Transverse colon (tissue), 4 donors: ENCODE results near the gene SLC19A1. TPM values are rescaled to one million over a fixed set of nuclear protein-coding genes. Genes with fewer than 3 reads are reported as not detected.

Source experiments
- DNase-seq: peaks from one replicate; pipeline ENCODE4 v3.0.0-alpha.2; 2019
- H3K27ac ChIP-seq, 4 donors: fragments of 200-600 bp; sonication (generic); 2 replicates each; pipeline ENCODE4 v1.5.1; 2016 to 2018; ENCODE audit warnings: inconsistent platforms in 4 of 4
- H3K27me3 ChIP-seq: fragments of 200-600 bp; sonication (generic); 2 replicates; pipeline ENCODE4 v1.5.1; 2017; ENCODE audit warnings: inconsistent platforms
- H3K36me3 ChIP-seq, 4 donors: fragments of 200-600 bp; sonication (generic); 2 replicates each; pipeline ENCODE4 v1.5.1; 2017 to 2019; ENCODE audit warnings: inconsistent platforms in 4 of 4
- H3K4me1 ChIP-seq, 4 donors: fragments of 200-600 bp; sonication (generic); 2 replicates each; pipeline ENCODE4 v1.5.1; 2017 to 2020; ENCODE audit warnings: inconsistent platforms in 4 of 4
- H3K4me3 ChIP-seq, 4 donors: fragments of 200-600 bp; sonication (generic); 1 replicate in 1 of 4; 2 replicates in 3 of 4; pipeline versions ENCODE4 v1.5.1 to v1.6.1; 2017 to 2019; ENCODE audit warnings: inconsistent platforms in 4 of 4
- H3K9me3 ChIP-seq, 2 donors: fragments of 200-600 bp; sonication (generic); 2 replicates each; pipeline ENCODE4 v1.5.1; 2017 to 2019; ENCODE audit warnings: inconsistent platforms in 2 of 2
- CTCF ChIP-seq, 5 experiments: fragments of 200-600 bp in 3 of 5; fragments of 450-650 bp in 2 of 5; sonication (generic) in 3 of 5; IDR thresholded peaks; 1 replicate in 2 of 5; 2 replicates in 3 of 5; pipeline ENCODE4 v1.5.1; 2016 to 2017; ENCODE audit warnings: antibody characterized with exemption in 5 of 5, inconsistent platforms in 3 of 5, mild to moderate bottlenecking in 2 of 5, moderate library complexity in 1 of 5
- EP300 ChIP-seq: sonication (generic); formaldehyde crosslinking; IDR thresholded peaks from one replicate; pipeline ENCODE4 v1.6.1; 2017; ENCODE audit warnings: antibody characterized with exemption, low read depth
- POLR2A ChIP-seq: fragments of 450-650 bp; IDR thresholded peaks from one replicate; pipeline ENCODE4 v1.6.1; 2016; ENCODE audit warnings: antibody characterized with exemption, mild to moderate bottlenecking, moderate library complexity
- POLR2AphosphoS5 ChIP-seq, 3 donors: sonication (generic); formaldehyde crosslinking; IDR thresholded peaks; one replicate each; pipeline ENCODE4 v1.6.1; 2016; ENCODE audit warnings: antibody characterized with exemption in 3 of 3
- WGBS, 2 donors: methylation state at CpG; one replicate each; pipeline ENCODE4 v1.1.5; 2018; ENCODE audit warnings: low coverage in 1 of 2; 5-methylcytosine and 5-hydroxymethylcytosine counted together
- in situ Hi-C, 4 donors: fragments of 200-750 bp; cut with MboI; loops; one replicate each; pipeline versions ENCODE4 v1.15.0 to v1.15.1; 2017; ENCODE audit warnings: low sequenced_read_pairs in 3 of 4, low pct_ligation_motif_present in 1 of 4, low pct_unique_long_range_greater_than_20kb in 1 of 4
- intact Hi-C: fragments of 100-400 bp; cut with DNase I; formaldehyde crosslinking; loops from one replicate; pipeline ENCODE4 v1.15.1; 2023; ENCODE audit warnings: low total_unique reads
- total RNA-seq, 4 donors: library from RNA; depleted of rRNA; stranded (reverse); fragments of >200 nt; gene quantifications; one replicate each; pipeline ENCODE4 v1.1.0, GENCODE V29; 2016

SLC19A1 gene
- total RNA-seq, 4 donors from 2014 or later = 8.3 to 24.1 (median 17.3) TPM

GRCh38 chr21:45493401-45494001 is 48.7 kb downstream of the SLC19A1 start:
- H3K4me3 ChIP-seq = no peak overlapping the region
- H3K36me3 ChIP-seq = no peaks in the 10 kb centered on the region
- in situ Hi-C loops (no loop called here), intact Hi-C loops (no loop called here)
- WGBS, 2 donors = 84% methylated on average over 11 of the region's 21 CpGs; no CpG with 5 or more reads in 1 of the 2 donors
- TF ChIP-seq EP300 (no peak), CTCF (IDR thresholded peaks at IDR 0.05) (no peak), POLR2AphosphoS5 (IDR thresholded peaks at IDR 0.05) (no peak), POLR2A (no peak)
- H3K27ac ChIP-seq = no peak overlapping the region
- no peaks in the 10 kb centered on the region for H3K4me1 ChIP-seq
- DNase-seq = no peak
- H3K27me3 ChIP-seq = no peaks in the 10 kb centered on the region
- H3K9me3 ChIP-seq = no peaks in the 10 kb centered on the region

- TF ChIP-seq EP300 = no peak
- TF ChIP-seq POLR2A = no peak
- no peak for TF ChIP-seq POLR2AphosphoS5 (IDR thresholded peaks at IDR 0.05)
- TF ChIP-seq CTCF (IDR thresholded peaks at IDR 0.05) = no peak
- Histone ChIP-seq H3K27me3 (no peaks in the 10 kb centered on the region), H3K27ac (no peak overlapping the region), H3K9me3 (no peaks in the 10 kb centered on the region), H3K36me3 (no peaks in the 10 kb centered on the region), H3K4me1 (no peaks in the 10 kb centered on the region), H3K4me3 (no peak overlapping the region)
- 85 to 87% methylated on average over 6 to 20 of the region's 20 CpGs for WGBS, 2 donors
- no peak for DNase-seq
- in situ Hi-C loops = no loop called here
- intact Hi-C loops = no loop called here
Measured at GRCh38 chr21:45492765-45493164, 49.5 kb downstream of the SLC19A1 start.

- in situ Hi-C loops (no loop called here), intact Hi-C loops (no loop called here)
- Histone ChIP-seq H3K36me3 (no peaks in the 10 kb centered on the region), H3K4me1 (no peaks in the 10 kb centered on the region), H3K4me3 (no peak overlapping the region), H3K27ac (no peak overlapping the region), H3K27me3 (no peaks in the 10 kb centered on the region), H3K9me3 (no peaks in the 10 kb centered on the region)
- no peak for DNase-seq
- WGBS, 2 donors = 77% methylated on average over 9 of the region's 9 CpGs; no CpG with 5 or more reads in 1 of the 2 donors
- TF ChIP-seq POLR2A = no peak
- TF ChIP-seq EP300 = no peak
- no peak for TF ChIP-seq POLR2AphosphoS5 (IDR thresholded peaks at IDR 0.05)
- TF ChIP-seq CTCF (IDR thresholded peaks at IDR 0.05) = no peak
Measured at GRCh38 chr21:45491623-45492022, 50.6 kb downstream of the SLC19A1 start.

- H3K36me3 ChIP-seq = no peaks in the 10 kb centered on the region
- no peaks in the 10 kb centered on the region for H3K27me3 ChIP-seq
- no peak for TF ChIP-seq POLR2AphosphoS5 (IDR thresholded peaks at IDR 0.05)
- TF ChIP-seq POLR2A = no peak
- no peak for TF ChIP-seq EP300
- TF ChIP-seq CTCF (IDR thresholded peaks at IDR 0.05) = no peak
- H3K4me1 ChIP-seq = no peaks in the 10 kb centered on the region
- intact Hi-C loops (no loop called here), in situ Hi-C loops (no loop called here)
- no peak for DNase-seq
- no peaks in the 10 kb centered on the region for H3K9me3 ChIP-seq
- 88% methylated on average over 11 of the region's 20 CpGs; no CpG with 5 or more reads in 1 of the 2 donors for WGBS, 2 donors
- H3K4me3 ChIP-seq = no peak overlapping the region
- H3K27ac ChIP-seq = no peak overlapping the region
Measured at GRCh38 chr21:45491056-45491455, 51.2 kb downstream of the SLC19A1 start.
